MV-4-11 (cell line): ENCODE measurements around the gene KIF1B.
A peak's percentile ranks its signal among the peaks of the same experiment; 100 is the strongest.
"Not testable (repeated sequence)": the region's sequence is repeated elsewhere in the genome, so short reads cannot be mapped to it uniquely, and the experiment has no call there.

Source experiments
- DNase-seq: peaks from one replicate; lab custom pipeline; 2025; lab: John Stamatoyannopoulos, UW

The KIF1B gene

GRCh38 chr1:10195570-10195969 lies 14.8 kb upstream of the KIF1B start:
- DNase-seq, result no peak

DNA sequence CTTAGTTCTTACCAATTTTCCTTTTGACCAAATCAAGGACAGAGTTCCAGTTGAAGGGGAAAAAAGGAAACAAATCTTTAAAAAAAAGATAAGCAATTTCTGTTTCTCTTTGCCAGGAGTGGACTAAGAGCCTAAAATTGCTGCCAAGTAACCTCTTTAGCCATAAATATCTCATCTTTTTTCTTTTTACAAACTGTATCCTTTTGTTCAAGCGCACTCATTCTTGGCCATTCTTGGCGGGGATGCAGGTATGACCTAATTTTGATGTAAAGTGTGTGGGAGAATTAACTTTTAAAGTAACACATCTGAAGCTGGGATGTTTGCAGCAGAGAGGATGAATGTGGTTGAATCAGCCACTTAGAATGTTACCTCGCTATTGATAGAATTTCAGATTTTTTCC lies 13.4 kb upstream of the KIF1B start:
- no peak for DNase-seq

DNA sequence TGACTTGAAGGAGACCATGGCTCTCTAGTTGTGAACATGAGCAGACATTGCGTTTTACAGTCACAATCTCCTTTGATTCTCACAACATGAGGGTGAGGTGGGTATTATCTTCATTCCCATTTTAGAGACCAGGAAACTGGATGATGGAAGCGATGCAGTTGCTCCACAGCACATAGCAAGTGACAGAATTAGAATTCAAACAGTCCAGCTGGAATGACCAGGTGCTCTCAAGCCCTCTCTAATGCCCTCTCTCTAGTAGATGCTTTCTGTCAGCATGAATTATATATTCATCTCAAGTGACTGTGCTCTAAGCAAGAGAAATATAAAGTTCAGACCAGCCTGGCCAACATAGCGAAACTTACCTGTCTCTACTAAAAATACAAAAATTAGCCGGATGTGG lies 9.8 kb upstream of the KIF1B start:
- no peak for DNase-seq

- no peak for DNase-seq
Measured at GRCh38 chr1:10204003-10204642, 6.2 kb upstream of the KIF1B start.

- not testable (repeated sequence) for DNase-seq
Measured at GRCh38 chr1:10205206-10205605, 5.2 kb upstream of the KIF1B start.

GRCh38 chr1:10207810-10208209 lies 2.6 kb upstream of the KIF1B start:
- no peak for DNase-seq

DNA sequence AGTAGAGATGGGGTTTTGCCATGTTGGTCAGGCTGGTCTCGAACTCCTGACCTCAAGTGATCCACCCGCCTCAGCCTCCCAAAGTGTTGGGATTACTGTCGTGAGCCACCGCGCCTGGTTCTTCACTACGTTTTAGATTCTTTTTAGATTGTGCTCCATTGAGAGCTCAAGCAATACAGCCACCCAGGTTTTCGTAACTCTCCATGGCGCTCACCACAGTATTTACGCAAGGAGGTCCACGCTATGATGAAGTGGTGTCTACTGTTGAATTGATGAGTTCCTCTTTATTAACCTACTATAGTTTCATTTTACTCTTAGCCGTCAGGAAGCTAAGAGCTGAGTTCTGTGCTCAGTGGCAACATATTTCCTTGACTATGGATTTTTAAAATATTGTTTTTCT lies 1.8 kb upstream of the KIF1B start:
- peak; percentile 90 for DNase-seq

- DNase-seq, result no peak
Measured at GRCh38 chr1:10209590-10209904, 823 bp upstream of the KIF1B start.

DNA sequence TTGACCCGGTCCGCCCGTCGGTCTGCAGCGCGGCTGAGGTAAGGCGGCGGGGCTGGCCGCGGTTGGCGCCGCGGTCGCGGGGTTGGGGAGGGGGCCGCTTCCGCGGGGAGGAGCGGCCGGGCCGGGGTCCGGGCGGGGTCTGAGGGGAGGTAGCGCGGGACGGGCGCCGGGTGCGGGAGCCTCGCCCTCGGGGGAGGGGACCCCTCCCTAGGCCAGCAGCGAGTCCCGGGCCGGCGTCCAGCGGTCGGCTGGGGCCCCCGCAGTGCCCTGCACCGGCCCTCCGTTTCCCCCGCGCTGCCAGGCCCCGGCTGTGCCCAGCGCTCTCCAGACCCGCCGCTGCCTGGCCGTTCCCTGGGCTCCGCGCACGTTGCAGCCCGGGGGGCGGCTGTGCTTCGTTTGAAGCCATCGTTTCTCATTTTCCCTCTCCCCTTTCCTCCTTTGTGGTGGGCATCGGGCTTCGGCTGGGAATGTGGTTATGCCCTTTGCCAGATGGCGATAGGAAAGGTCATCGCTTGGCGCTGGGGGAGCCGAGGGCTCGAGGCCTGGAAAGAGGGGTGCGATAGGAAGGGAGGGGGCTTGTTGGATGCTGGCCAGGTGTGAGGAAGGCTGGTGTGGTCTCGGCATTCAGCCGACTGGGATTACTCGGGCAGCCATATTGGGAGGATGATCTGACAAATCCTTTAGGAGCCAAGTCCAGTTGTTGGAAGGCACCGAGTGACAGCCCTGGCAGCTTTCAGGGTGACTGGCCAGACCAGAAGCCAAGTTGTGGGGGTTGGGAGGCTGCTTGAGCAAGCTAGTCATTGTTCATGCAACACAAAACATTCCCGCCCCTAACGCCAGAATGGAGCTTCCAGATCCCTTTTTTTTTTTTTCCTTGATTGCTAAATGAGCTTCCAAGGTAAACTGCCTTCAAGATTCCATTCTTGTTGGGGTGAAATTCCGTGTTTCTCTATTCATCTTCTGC lies 753 bp downstream of the KIF1B start:
- no peak for DNase-seq

- no peak for DNase-seq
Measured at GRCh38 chr1:10211805-10212410, 1.5 kb downstream of the KIF1B start.

GRCh38 chr1:10212476-10212875 lies 2.1 kb downstream of the KIF1B start:
- DNase-seq, result no peak

GRCh38 chr1:10213186-10213705 lies 2.9 kb downstream of the KIF1B start:
- no peak for DNase-seq

- peak; percentile 18 for DNase-seq
Measured at GRCh38 chr1:10216090-10216749, 5.8 kb downstream of the KIF1B start.

DNA sequence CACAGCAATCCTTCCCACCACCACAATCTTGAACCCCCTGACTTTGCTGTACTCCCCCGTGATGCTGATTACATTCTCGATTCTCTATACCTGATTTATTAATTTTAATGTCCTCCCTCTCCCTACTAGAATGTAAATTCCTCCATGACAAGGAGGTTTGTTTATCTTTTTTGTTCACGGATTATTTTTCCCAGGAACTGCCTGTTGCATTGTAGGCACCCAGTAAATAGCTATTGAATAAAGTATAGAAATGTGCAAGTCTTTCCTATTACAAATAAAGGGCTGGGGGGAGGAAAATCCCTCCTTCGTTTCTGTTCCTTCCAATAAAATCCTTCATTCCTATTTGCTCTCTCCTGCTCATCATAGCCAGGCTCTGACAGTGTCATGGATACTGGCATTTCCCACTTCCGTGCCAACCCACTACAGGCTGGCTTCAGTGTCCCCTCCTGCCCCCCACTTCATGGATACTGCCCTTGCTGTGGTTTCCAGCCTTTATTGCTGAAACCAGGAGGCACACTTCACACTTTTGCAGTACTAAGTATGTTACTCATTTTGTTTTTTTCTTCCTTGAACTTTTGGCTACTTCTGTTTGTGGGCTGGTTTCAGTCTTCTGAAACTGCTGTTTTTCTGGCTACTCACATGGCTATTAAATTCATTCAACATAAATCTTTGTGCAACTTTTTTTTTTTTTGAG lies 7.5 kb downstream of the KIF1B start:
- DNase-seq, result peak; percentile 82

GRCh38 chr1:10220200-10220599 lies 9.8 kb downstream of the KIF1B start:
- no peak for DNase-seq

- not testable (repeated sequence) for DNase-seq
Measured at GRCh38 chr1:10220657-10221056, 10.3 kb downstream of the KIF1B start.

GRCh38 chr1:10225573-10225972 lies 15.2 kb downstream of the KIF1B start:
- no peak for DNase-seq

GRCh38 chr1:10228528-10228927 lies 18.2 kb downstream of the KIF1B start:
- DNase-seq, result no peak

- DNase-seq, result no peak
Measured at GRCh38 chr1:10229903-10230302, 19.5 kb downstream of the KIF1B start.

GRCh38 chr1:10232163-10232562 lies 21.8 kb downstream of the KIF1B start:
- DNase-seq, result no peak

DNA sequence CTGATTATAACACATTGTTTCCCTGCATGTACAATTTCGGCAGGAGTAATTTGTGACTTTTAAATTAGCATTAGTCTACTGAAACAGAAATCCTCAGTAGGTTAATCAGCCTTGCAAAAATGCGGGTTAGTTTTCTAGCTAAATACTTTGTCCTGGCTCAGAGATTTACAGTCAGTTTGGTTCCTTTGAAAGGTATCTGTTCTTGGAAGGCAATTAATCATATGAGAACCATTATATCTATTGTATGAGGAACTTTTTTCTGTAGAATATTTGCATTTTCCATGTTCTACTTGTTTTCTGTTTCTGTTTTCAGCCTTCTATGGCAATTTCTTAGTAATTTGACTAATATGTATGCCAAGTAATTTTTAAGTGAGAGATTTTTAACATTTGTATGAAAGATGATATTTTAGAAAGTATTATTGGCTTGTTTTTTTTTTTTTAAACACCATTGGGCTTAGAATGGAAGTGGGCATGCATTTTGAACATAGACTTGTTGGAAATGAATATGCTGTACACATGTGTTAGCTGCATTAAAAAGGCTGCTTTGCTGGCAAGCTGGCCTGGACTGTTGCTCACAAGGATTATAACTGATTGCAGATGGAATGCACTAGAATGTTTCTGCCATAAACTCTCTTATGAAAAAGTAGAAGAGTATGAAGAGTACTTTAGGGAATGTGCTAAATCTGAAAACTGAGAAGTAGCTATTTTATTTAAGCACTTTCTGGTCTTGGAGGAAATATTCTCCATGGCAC lies 26.2 kb downstream of the KIF1B start:
- DNase-seq, result no peak
